Brain microvascular endothelial cell (primary cell): ENCODE measurements around the gene LIMD2.

ENCODE experiments used
- DNase-seq: peaks from one replicate; pipeline ENCODE4 v3.0.0-alpha.2; 2020
- H3K27ac ChIP-seq: fragments of 250-450 bp; sonication (Bioruptor Pico); 2 replicates; pipeline ENCODE4 v1.5.1; 2020; ENCODE audit warnings: mild to moderate bottlenecking, moderate library complexity
- H3K27me3 ChIP-seq: fragments of 250-450 bp; sonication (Bioruptor Pico); replicated peaks from 2 replicates; pipeline ENCODE4 v1.5.1; 2020; ENCODE audit warnings: mild to moderate bottlenecking
- H3K36me3 ChIP-seq: fragments of 250-450 bp; sonication (Bioruptor Pico); replicated peaks from 2 replicates; pipeline ENCODE4 v1.5.1; 2020; ENCODE audit warnings: mild to moderate bottlenecking
- H3K4me3 ChIP-seq: 2 replicates; pipeline ENCODE4 v1.5.1; 2011; ENCODE audit warnings: low read depth, mild to moderate bottlenecking, control low read depth, low read length, moderate library complexity
- in situ Hi-C: cut with HindIII; loops from 2 replicates; pipeline ENCODE4 v1.10.0; 2017; ENCODE audit warnings: low sequenced_read_pairs, low pct_ligation_motif_present
- TF ChIP-seq, protein P1 (sequence below): IDR thresholded peaks from 2 replicates; pipeline ENCODE4 v1.5.1; 2011; ENCODE audit warnings: low read depth, mild to moderate bottlenecking, moderate library complexity, low read length, control low read depth, inconsistent platforms; ENCODE audit errors: missing control alignments

LIMD2 gene

DNA sequence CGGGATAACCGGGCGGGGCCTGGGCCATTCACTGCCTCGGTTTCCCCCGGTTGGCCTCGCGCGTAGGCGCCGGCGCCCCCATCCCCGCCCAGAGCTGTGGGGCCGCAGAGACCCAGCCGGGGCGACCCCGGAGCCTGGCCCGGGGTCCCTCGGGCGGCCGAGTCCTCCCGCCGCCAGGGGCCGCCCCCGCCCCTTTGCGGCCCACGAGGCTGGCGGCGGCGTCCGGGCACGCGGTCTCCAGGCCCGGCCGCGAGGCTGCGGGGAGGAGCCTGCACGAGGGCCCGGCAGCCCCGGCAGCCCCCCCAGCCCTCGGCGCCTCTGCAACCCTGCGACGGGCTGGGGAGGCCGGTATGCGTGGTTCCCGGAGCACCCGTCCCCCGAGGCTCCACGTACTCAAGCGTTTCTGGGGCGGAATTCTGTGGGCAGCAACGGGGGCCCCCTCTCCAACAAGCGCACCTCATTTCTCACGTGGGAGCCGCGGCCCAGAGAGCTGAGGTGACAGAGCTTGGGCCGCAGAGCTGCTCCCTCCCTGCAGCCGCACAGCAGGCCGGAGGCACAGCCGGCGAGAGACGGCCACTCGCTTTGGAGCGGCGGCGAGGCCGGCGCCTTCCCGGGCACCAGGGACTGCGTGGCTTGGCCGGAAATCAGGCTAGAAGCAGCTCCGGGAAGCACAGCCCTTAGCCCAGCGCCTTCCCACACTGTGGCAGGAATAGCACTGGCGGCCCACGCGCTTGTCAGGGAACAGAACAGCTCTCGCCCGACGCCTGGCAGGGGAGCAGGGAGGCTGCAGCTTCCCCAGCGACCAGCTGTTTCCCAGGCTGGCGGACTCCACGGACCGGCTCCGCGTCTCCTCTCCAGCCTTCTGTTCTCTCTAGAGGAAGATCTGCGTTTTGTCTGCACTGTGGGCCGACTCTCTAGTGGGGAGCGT lies 867 bp upstream of the LIMD2 start:
- peak; percentile 39 for DNase-seq
- H3K27ac ChIP-seq = peak overlapping the region; percentile 45

GRCh38 chr17:63698886-63699637 lies 863 bp downstream of the LIMD2 start:
- Histone ChIP-seq H3K27ac (no peak overlapping the region), H3K4me3 (peak overlapping the region; percentile 55), H3K27me3 (no peaks in the 10 kb centered on the region), H3K36me3 (peaks cover 4% of the 10 kb centered on the region)
- no peak for DNase-seq
- TF ChIP-seq, protein P1, sequence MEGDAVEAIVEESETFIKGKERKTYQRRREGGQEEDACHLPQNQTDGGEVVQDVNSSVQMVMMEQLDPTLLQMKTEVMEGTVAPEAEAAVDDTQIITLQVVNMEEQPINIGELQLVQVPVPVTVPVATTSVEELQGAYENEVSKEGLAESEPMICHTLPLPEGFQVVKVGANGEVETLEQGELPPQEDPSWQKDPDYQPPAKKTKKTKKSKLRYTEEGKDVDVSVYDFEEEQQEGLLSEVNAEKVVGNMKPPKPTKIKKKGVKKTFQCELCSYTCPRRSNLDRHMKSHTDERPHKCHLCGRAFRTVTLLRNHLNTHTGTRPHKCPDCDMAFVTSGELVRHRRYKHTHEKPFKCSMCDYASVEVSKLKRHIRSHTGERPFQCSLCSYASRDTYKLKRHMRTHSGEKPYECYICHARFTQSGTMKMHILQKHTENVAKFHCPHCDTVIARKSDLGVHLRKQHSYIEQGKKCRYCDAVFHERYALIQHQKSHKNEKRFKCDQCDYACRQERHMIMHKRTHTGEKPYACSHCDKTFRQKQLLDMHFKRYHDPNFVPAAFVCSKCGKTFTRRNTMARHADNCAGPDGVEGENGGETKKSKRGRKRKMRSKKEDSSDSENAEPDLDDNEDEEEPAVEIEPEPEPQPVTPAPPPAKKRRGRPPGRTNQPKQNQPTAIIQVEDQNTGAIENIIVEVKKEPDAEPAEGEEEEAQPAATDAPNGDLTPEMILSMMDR = no peak
- in situ Hi-C loops = no loop called here

More for the DNA sequence above, 867 bp upstream of the LIMD2 start:
- Histone ChIP-seq H3K36me3 (peaks cover 10% of the 10 kb centered on the region), H3K4me3 (peak overlapping the region; percentile 55), H3K27me3 (no peaks in the 10 kb centered on the region)
- TF ChIP-seq, protein P1 = peak; percentile 15
- in situ Hi-C loops = no loop called here

- in situ Hi-C loops = no loop called here
- Histone ChIP-seq H3K27me3 (no peaks in the 10 kb centered on the region), H3K36me3 (peaks cover 8% of the 10 kb centered on the region), H3K27ac (no peak overlapping the region), H3K4me3 (peak overlapping the region; percentile 55)
- DNase-seq = no peak
- TF ChIP-seq, protein P1 = no peak
Measured at GRCh38 chr17:63698381-63698885, 1.5 kb downstream of the LIMD2 start.

DNA sequence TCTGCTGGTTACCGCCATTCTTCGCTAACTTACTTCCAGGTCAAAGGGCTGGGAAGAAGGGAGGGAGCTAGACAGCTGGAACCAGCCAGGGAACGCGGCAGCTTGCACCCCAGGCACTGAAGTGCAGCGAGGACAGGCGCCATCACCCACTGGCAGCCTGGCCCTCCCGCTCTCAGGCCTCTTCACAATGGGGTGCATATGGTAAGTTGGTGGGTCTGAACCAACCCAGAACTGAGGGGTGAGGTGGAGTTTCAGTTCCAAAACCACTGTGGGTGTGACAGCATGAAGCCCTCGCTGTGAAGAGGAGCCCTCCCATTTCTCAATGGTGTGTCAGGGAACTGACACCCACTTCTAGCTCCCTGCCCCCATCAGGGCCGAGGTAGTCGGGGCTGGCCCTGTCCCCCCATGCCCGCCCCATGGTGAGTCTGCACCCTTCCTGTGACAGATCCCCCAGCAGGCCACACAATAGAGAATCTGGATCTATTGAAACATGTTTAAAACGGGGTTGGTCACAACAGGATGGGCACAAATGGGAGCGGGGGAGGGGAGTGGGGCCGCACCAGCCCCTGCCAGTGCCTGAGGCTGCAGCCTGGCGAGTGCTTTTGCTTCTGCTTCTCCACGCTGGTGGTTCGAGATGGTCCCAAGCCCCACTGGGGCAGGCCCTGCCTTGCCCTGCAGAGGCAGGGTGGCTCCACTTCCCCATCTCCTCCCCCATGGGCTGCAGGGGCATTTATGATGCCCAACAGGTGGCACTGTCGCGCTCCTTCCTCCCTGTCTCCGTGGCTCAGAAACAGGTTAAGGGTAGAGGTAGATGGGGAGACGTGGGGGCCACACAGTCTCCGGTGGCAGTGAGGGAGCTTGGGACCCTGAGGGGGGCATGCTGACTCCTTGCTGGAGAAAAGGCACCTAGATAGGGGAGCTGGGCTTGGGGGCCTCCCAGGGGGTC lies 2.3 kb downstream of the LIMD2 start:
- Histone ChIP-seq H3K4me3 (no peak overlapping the region), H3K27me3 (no peaks in the 10 kb centered on the region), H3K36me3 (peaks cover 4% of the 10 kb centered on the region), H3K27ac (no peak overlapping the region)
- in situ Hi-C loops = no loop called here
- TF ChIP-seq, protein P1 = peak; percentile 71
- peak; percentile 31 for DNase-seq

DNA sequence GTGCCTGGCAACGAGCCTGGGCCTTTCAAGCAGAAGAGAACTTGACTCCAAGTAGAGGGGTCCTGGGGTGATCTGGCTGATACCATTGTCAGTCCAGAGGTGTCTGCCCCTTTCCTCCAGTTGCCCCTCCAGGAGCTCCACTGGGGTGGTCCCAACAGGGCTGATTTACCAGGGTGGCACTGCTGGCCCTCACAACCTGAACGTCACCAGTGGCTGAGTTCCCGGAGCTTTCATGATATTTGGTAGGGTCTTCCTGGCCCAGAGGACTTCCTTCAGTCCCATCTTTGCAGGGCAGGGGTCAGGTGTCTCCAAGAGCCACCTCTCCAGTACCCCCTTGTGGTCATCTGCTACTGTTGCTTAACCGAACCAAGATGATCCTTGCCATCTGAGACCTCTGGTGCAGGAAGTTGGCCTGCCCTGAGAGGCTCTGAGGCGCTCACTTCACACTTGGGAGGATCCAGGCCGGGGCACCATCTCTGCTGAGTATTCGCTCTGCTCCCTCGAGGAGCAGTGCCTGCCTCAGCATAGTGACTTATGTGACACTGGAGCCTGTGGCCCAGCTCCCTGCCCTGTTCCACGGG lies 3.5 kb downstream of the LIMD2 start:
- H3K27me3 ChIP-seq = no peaks in the 10 kb centered on the region
- in situ Hi-C loops = no loop called here
- no peak for DNase-seq
- TF ChIP-seq, protein P1 = peak; percentile 62
- H3K27ac ChIP-seq = no peak overlapping the region
- peaks cover 9% of the 10 kb centered on the region for H3K36me3 ChIP-seq
- H3K4me3 ChIP-seq = no peak overlapping the region
